DOHH2 (cell line): ENCODE data around the gene ITSN2.

ENCODE experiments used
- EZH2phosphoT487 ChIP-seq: fragments of 200-600 bp; sonication (generic); IDR thresholded peaks from 2 replicates; pipeline ENCODE4 v1.6.1; 2017; ENCODE audit warnings: borderline replicate concordance, mild to moderate bottlenecking, antibody characterized with exemption, low read length, moderate library complexity, mixed read lengths
- TF ChIP-seq, protein P1 (sequence below): fragments of 200-600 bp; sonication (generic); IDR thresholded peaks from one replicate; pipeline ENCODE4 v1.5.1; 2014; ENCODE audit warnings: antibody characterized with exemption, mild to moderate bottlenecking, low read depth, low read length; ENCODE audit not compliant: poor library complexity, severe bottlenecking

- TF ChIP-seq, protein P1, sequence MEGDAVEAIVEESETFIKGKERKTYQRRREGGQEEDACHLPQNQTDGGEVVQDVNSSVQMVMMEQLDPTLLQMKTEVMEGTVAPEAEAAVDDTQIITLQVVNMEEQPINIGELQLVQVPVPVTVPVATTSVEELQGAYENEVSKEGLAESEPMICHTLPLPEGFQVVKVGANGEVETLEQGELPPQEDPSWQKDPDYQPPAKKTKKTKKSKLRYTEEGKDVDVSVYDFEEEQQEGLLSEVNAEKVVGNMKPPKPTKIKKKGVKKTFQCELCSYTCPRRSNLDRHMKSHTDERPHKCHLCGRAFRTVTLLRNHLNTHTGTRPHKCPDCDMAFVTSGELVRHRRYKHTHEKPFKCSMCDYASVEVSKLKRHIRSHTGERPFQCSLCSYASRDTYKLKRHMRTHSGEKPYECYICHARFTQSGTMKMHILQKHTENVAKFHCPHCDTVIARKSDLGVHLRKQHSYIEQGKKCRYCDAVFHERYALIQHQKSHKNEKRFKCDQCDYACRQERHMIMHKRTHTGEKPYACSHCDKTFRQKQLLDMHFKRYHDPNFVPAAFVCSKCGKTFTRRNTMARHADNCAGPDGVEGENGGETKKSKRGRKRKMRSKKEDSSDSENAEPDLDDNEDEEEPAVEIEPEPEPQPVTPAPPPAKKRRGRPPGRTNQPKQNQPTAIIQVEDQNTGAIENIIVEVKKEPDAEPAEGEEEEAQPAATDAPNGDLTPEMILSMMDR: no peak
- TF ChIP-seq EZH2phosphoT487: no peak
Observed at GRCh38 chr2:24363301-24363700, 3.0 kb upstream of the ITSN2 start.
